Endothelial cell of umbilical vein (primary cell): Measurements from ENCODE around the gene P2RY11.

Experiments used
- CTCF ChIP-seq, 2 donors: IDR thresholded peaks; 1 replicate in 1 of 2; 2 replicates in 1 of 2; pipeline ENCODE4 v1.5.1; 2011; ENCODE audit warnings: low read length in 2 of 2, mild to moderate bottlenecking in 2 of 2, moderate library complexity in 2 of 2, control low read depth in 1 of 2, inconsistent platforms in 1 of 2, low read depth in 1 of 2; ENCODE audit not compliant: insufficient read depth in 1 of 2; ENCODE audit errors: extremely low read depth in 1 of 2
- EZH2 ChIP-seq: IDR thresholded peaks from 2 replicates; pipeline ENCODE4 v1.6.1; 2012; ENCODE audit warnings: borderline replicate concordance, low read depth, mild to moderate bottlenecking, moderate library complexity, low read length, inconsistent platforms; ENCODE audit not compliant: severe bottlenecking
- JUN ChIP-seq: IDR thresholded peaks from 2 replicates; pipeline ENCODE4 v1.6.1; 2011; ENCODE audit warnings: borderline replicate concordance, low read depth; ENCODE audit not compliant: insufficient read length, insufficient read depth
- MYC ChIP-seq: IDR thresholded peaks from one replicate; pipeline ENCODE4 v1.6.1; 2011; ENCODE audit warnings: mild to moderate bottlenecking, low read depth, low read length
- POLR2A ChIP-seq: IDR thresholded peaks from 2 replicates; pipeline ENCODE4 v1.6.1; 2012; ENCODE audit warnings: low read depth, mild to moderate bottlenecking, control low read depth, low read length
- POLR2AphosphoS5 ChIP-seq: IDR thresholded peaks from 2 replicates; pipeline ENCODE4 v1.6.1; 2012; ENCODE audit warnings: low read depth, mild to moderate bottlenecking, control low read depth, low read length, moderate library complexity; ENCODE audit not compliant: insufficient read depth
- TF ChIP-seq, protein P1 (sequence below): IDR thresholded peaks from 2 replicates; pipeline ENCODE4 v1.6.1; 2011; ENCODE audit not compliant: insufficient read depth, insufficient read length

DNA sequence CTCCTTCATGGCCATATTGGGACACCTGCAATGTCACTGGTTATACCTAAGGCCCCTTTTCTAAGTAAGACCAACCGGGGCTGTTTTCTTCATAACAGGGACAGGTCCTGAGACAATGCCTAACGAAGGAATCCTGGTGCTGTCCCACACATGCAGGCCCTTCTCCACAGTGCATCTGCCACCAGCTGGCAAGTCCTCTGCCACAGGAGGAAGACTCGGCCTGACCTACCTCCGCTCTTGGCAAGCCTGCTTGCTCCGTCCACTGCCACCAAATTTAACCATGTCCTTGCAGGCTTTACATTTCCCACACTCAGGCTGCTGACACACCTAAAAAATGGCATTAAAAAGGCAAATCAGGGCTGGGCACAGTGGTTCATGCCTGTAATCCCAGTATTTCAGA, 40.0 kb downstream of the P2RY11 start:
- TF ChIP-seq CTCF (IDR thresholded peaks at IDR 0.05; ENCODE audit: extremely low read depth in 1 of 2, insufficient read depth in 1 of 2, low read depth in 1 of 2, low read length in 2 of 2) (no peak), POLR2A (no peak), POLR2AphosphoS5 (no peak), EZH2 (no peak), MYC (no peak), JUN (no peak)
- TF ChIP-seq, protein P1, sequence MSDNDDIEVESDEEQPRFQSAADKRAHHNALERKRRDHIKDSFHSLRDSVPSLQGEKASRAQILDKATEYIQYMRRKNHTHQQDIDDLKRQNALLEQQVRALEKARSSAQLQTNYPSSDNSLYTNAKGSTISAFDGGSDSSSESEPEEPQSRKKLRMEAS: no peak
